ENCODE measurements around the gene GXYLT2.

- TF ChIP-seq CTCF (IDR thresholded peaks at IDR 0.05) (no peak), POLR2AphosphoS5 (IDR thresholded peaks at IDR 0.05; ENCODE audit: insufficient read depth in 1 of 2, low read depth in 1 of 2) (no peak), POLR2A (IDR thresholded peaks at IDR 0.05) (no peak)
Observed at GRCh38 chr3:72960812-72961518, 73.1 kb downstream of the GXYLT2 start.
